Psoas muscle (tissue), 8 donors: ENCODE data around the gene CORO2B. TPM values are rescaled to one million over a fixed set of nuclear protein-coding genes. Genes with fewer than 3 reads are reported as not detected.
A peak's percentile ranks its signal among the peaks of the same experiment; 100 is the strongest.

Source experiments
- ATAC-seq, 4 donors: fragments of 200-7000 bp; cut with Tn5 transposase; one replicate each; pipeline ENCODE4 v1.9.1; 2020; ENCODE audit warnings: moderate library complexity in 3 of 4, mild to moderate bottlenecking in 2 of 4
- DNase-seq, 2 donors: peaks; one replicate each; pipeline ENCODE4 v3.0.0-alpha.2; 2020
- H3K27ac ChIP-seq: fragments of 200-600 bp; one replicate; pipeline ENCODE4 v1.8.0; 2022
- H3K27me3 ChIP-seq, 3 donors: fragments of 200-600 bp in 1 of 3; one replicate each; pipeline versions ENCODE4 v1.6.1 to v1.8.0; 2013 to 2022; ENCODE audit warnings: low read length in 2 of 3, mild to moderate bottlenecking in 2 of 3, moderate library complexity in 1 of 3; ENCODE audit not compliant: insufficient read depth in 3 of 3
- H3K36me3 ChIP-seq, 2 donors: fragments of 200-600 bp in 1 of 2; one replicate each; pipeline versions ENCODE4 v1.6.1 to v1.8.0; 2013 to 2022; ENCODE audit warnings: low read depth in 1 of 2, mild to moderate bottlenecking in 1 of 2, moderate library complexity in 1 of 2; ENCODE audit not compliant: insufficient read depth in 1 of 2
- H3K4me1 ChIP-seq: fragments of 200-600 bp; one replicate; pipeline ENCODE4 v1.8.0; 2022
- H3K4me3 ChIP-seq: fragments of 200-600 bp; one replicate; pipeline ENCODE4 v1.8.0; 2022; ENCODE audit warnings: mild to moderate bottlenecking
- H3K9me3 ChIP-seq: fragments of 200-600 bp; one replicate; pipeline ENCODE4 v1.8.0; 2022
- CTCF ChIP-seq: fragments of 200-600 bp; IDR thresholded peaks from one replicate; pipeline ENCODE4 v1.8.0; 2022; ENCODE audit warnings: antibody characterized with exemption
- WGBS, 3 donors: extraction: QIAGEN DNeasy Blood & Tissue Kit; methylation state at CpG; one replicate each; pipeline versions ENCODE4 v1.1.6 to v1.1.7; 2013; 5-methylcytosine and 5-hydroxymethylcytosine counted together
- intact Hi-C, 2 donors: fragments of 100-400 bp; cut with DNase I; formaldehyde crosslinking; loops; one replicate each; pipeline versions ENCODE4 v1.11.0 to v1.14.2; 2022
- polyA plus RNA-seq, 3 donors: library from polyadenylated mRNA; stranded (reverse); fragments of 200-250 nt; gene quantifications; one replicate each; pipeline ENCODE4 v1.2.3, GENCODE V29; 2013
- total RNA-seq, 4 donors: library from RNA; stranded (reverse); fragmentation: NEBNext Ultra II Directional in 2 of 4; extraction: Animal tissue kit (Norgen Biotek cat#: 25700) in 2 of 4; gene quantifications; one replicate each; pipeline versions ENCODE4 v1.2.1 to v1.2.4, GENCODE V29; 2021 to 2023
- donor health status: healthy with polysubstance abuse.
- donor health status: DM: no; HTN: no; CAD: no; lungs with moderate emphysema.
- donor health status: Bipolar disorder and iron deficiency.
- donor health status: healthy.
- donor health status: DM: yes; HTN: yes; CAD: no.
- donor health status: DM: no; HTN: no; CAD: no.
- donor health status: DM: no; HTN: no; CAD: no.
- donor health status: DM: yes; HTN: yes; CAD: no.

CORO2B gene
- total and polyA plus RNA-seq, 7 donors: 1.1 to 3.2 (median 2.0) TPM

- no peak for TF ChIP-seq CTCF
- no peaks in the 10 kb centered on the region for H3K27me3 ChIP-seq
- H3K4me3 ChIP-seq: no peak overlapping the region
- H3K27ac ChIP-seq: no peak overlapping the region
- H3K36me3 ChIP-seq: no peaks in the 10 kb centered on the region
- no peaks in the 10 kb centered on the region for H3K4me1 ChIP-seq
- DNase-seq (peak in 1 of 2 donors; percentile 56), ATAC-seq (peak in 3 of 4 donors; percentile 27 to 52 (median 43))
- intact Hi-C loops: no loop called here
- no peaks in the 10 kb centered on the region for H3K9me3 ChIP-seq
- 82 to 87% (median 86%) methylated on average over 14 of the region's 14 CpGs for WGBS, 3 donors
Observed at GRCh38 chr15:68598171-68599152, 19.7 kb downstream of the CORO2B start.

GRCh38 chr15:68599153-68599545 is 20.4 kb downstream of the CORO2B start:
- Histone ChIP-seq H3K36me3 (no peaks in the 10 kb centered on the region), H3K27me3 (no peaks in the 10 kb centered on the region), H3K4me1 (no peaks in the 10 kb centered on the region), H3K4me3 (no peak overlapping the region), H3K27ac (no peak overlapping the region), H3K9me3 (no peaks in the 10 kb centered on the region)
- no peak for ATAC-seq
- TF ChIP-seq CTCF: no peak
- intact Hi-C loops: no loop called here
- peak in 1 of 2 donors; percentile 1 for DNase-seq
- 93 to 96% (median 94%) methylated on average over 6 of the region's 6 CpGs for WGBS, 3 donors

- 65 to 70% (median 69%) methylated on average over 7 of the region's 7 CpGs for WGBS, 3 donors
Observed at GRCh38 chr15:68599560-68600071, 20.8 kb downstream of the CORO2B start.

More at GRCh38 chr15:68599560-68600071, 20.8 kb downstream of the CORO2B start:
- Histone ChIP-seq H3K9me3 (no peaks in the 10 kb centered on the region), H3K4me1 (no peaks in the 10 kb centered on the region), H3K27ac (no peak overlapping the region), H3K27me3 (no peaks in the 10 kb centered on the region), H3K36me3 (no peaks in the 10 kb centered on the region), H3K4me3 (no peak overlapping the region)
- no peak for TF ChIP-seq CTCF
- ATAC-seq (no peak), DNase-seq (peak in 1 of 2 donors; percentile 46)
- intact Hi-C loops: no loop called here
